Ureter (tissue), 1 donor: ENCODE measurements around the gene AVL9. TPM values are rescaled to one million over a fixed set of nuclear protein-coding genes. Genes with fewer than 3 reads are reported as not detected.
"Not testable (repeated sequence)": the region's sequence is repeated elsewhere in the genome, so short reads cannot be mapped to it uniquely, and the experiment has no call there.

ENCODE experiments used
- DNase-seq: peaks from one replicate; pipeline ENCODE4 v3.0.0-alpha.2; 2020; ENCODE audit warnings: low spot score
- total RNA-seq: library from RNA; stranded (reverse); gene quantifications from one replicate; pipeline ENCODE4 v1.2.4, GENCODE V29; 2023
- donor health status: DM: yes; HTN: yes; CAD: no.

The AVL9 gene
- total RNA-seq, 1 donor from 2014 or later, result 61.2 TPM

GRCh38 chr7:32496052-32496813 lies 944 bp downstream of the AVL9 start:
- DNase-seq, result no peak

GRCh38 chr7:32499755-32500154 lies 4.5 kb downstream of the AVL9 start:
- DNase-seq, result not testable (repeated sequence)

GRCh38 chr7:32500216-32500615 lies 4.9 kb downstream of the AVL9 start:
- DNase-seq, result not testable (repeated sequence)

- no peak for DNase-seq
Observed at GRCh38 chr7:32500922-32501341, 5.6 kb downstream of the AVL9 start.

GRCh38 chr7:32501522-32501921 lies 6.2 kb downstream of the AVL9 start:
- DNase-seq, result no peak

GRCh38 chr7:32502728-32503127 lies 7.4 kb downstream of the AVL9 start:
- no peak for DNase-seq

GRCh38 chr7:32506266-32507054 lies 11.2 kb downstream of the AVL9 start:
- no peak for DNase-seq

GRCh38 chr7:32507414-32507813 lies 12.1 kb downstream of the AVL9 start:
- DNase-seq, result no peak

- no peak for DNase-seq
Observed at GRCh38 chr7:32511791-32512190, 16.5 kb downstream of the AVL9 start.

- DNase-seq, result no peak
Observed at GRCh38 chr7:32513210-32513609, 17.9 kb downstream of the AVL9 start.

GRCh38 chr7:32515890-32516550 lies 20.7 kb downstream of the AVL9 start:
- no peak for DNase-seq

GRCh38 chr7:32516551-32517100 lies 21.3 kb downstream of the AVL9 start:
- no peak for DNase-seq

- DNase-seq, result no peak
Observed at GRCh38 chr7:32518534-32519140, 23.3 kb downstream of the AVL9 start.

- DNase-seq, result no peak
Observed at GRCh38 chr7:32519763-32520162, 24.5 kb downstream of the AVL9 start.

GRCh38 chr7:32522746-32523530 lies 27.6 kb downstream of the AVL9 start:
- no peak for DNase-seq

GRCh38 chr7:32524631-32525030 lies 29.3 kb downstream of the AVL9 start:
- DNase-seq, result no peak

GRCh38 chr7:32525839-32526238 lies 30.6 kb downstream of the AVL9 start:
- DNase-seq, result no peak

- DNase-seq, result no peak
Observed at GRCh38 chr7:32531402-32531801, 36.1 kb downstream of the AVL9 start.

GRCh38 chr7:32532086-32532485 lies 36.8 kb downstream of the AVL9 start:
- DNase-seq, result no peak

- no peak for DNase-seq
Observed at GRCh38 chr7:32532716-32533115, 37.4 kb downstream of the AVL9 start.
